Neural cell (in vitro differentiated cells): ENCODE measurements around the gene INPP5B. TPM values are rescaled to one million over a fixed set of nuclear protein-coding genes. Genes with fewer than 3 reads are reported as not detected.

ENCODE experiments used
- H2AFZ ChIP-seq: fragments of 200-600, 300-800 bp; sonication (generic), shearing (Covaris generic); 2 replicates; pipeline ENCODE4 v1.6.0; 2014; ENCODE audit warnings: low read depth, mild to moderate bottlenecking, antibody characterized with exemption, low read length, moderate library complexity
- H3F3A ChIP-seq: fragments of 200-600 bp; shearing (Covaris generic); 2 replicates; pipeline ENCODE4 v1.6.1; 2016; ENCODE audit warnings: mild to moderate bottlenecking, moderate library complexity, mixed read lengths, antibody characterized with exemption, low read length; ENCODE audit not compliant: insufficient read depth, poor library complexity, severe bottlenecking
- H3K27ac ChIP-seq: fragments of 200-600, 300-800 bp; sonication (generic), shearing (Covaris generic); 2 replicates; pipeline ENCODE4 v1.5.1; 2014; ENCODE audit warnings: mild to moderate bottlenecking, low read length, moderate library complexity
- H3K27me3 ChIP-seq: fragments of 300-800, 200-600 bp; sonication (generic), shearing (Covaris generic); 2 replicates; pipeline ENCODE4 v1.6.0; 2014; ENCODE audit warnings: mild to moderate bottlenecking, low read depth, low read length, moderate library complexity; ENCODE audit not compliant: insufficient read depth
- H3K36me3 ChIP-seq: fragments of 300-800, 200-600 bp; sonication (generic), shearing (Covaris generic); 2 replicates; pipeline ENCODE4 v1.5.1; 2014; ENCODE audit warnings: mild to moderate bottlenecking, antibody characterized with exemption, low read length, moderate library complexity; ENCODE audit not compliant: insufficient read depth
- H3K4me2 ChIP-seq: fragments of 300-800, 200-600 bp; sonication (generic), shearing (Covaris generic); 2 replicates; pipeline ENCODE4 v1.6.0; 2014; ENCODE audit warnings: mild to moderate bottlenecking, low read length
- H3K4me3 ChIP-seq: fragments of 300-800, 200-600 bp; sonication (generic), shearing (Covaris generic); 2 replicates; pipeline ENCODE4 v1.5.1; 2014; ENCODE audit warnings: mild to moderate bottlenecking, low read length, moderate library complexity
- H3K79me2 ChIP-seq: fragments of 200-600 bp; shearing (Covaris generic); replicated peaks from 2 replicates; pipeline ENCODE4 v1.6.0; 2014; ENCODE audit warnings: mild to moderate bottlenecking, low read length, moderate library complexity; ENCODE audit not compliant: insufficient read depth
- H3K9ac ChIP-seq: fragments of 300-800, 200-600 bp; sonication (generic), shearing (Covaris generic); 2 replicates; pipeline ENCODE4 v1.6.1; 2016; ENCODE audit warnings: mild to moderate bottlenecking, low read length, mixed read lengths
- H3K9me2 ChIP-seq: fragments of 200-600 bp; shearing (Covaris generic); 2 replicates; pipeline ENCODE4 v1.6.1; 2016; ENCODE audit warnings: mild to moderate bottlenecking, low read length, mixed read lengths; ENCODE audit not compliant: insufficient read depth
- H3K9me3 ChIP-seq: fragments of 200-600, 300-800 bp; sonication (generic), shearing (Covaris generic); 2 replicates; pipeline ENCODE4 v1.6.1; 2016; ENCODE audit warnings: mild to moderate bottlenecking, mixed run types, low read length, moderate library complexity, mixed read lengths
- H4K20me1 ChIP-seq: fragments of 200-600 bp; shearing (Covaris generic); 2 replicates; pipeline ENCODE4 v1.6.1; 2016; ENCODE audit warnings: mild to moderate bottlenecking, mixed run types; ENCODE audit not compliant: insufficient read depth
- EZH2 ChIP-seq: fragments of 200-600, 300-800 bp; shearing (Covaris generic), sonication (generic); IDR thresholded peaks from 2 replicates; pipeline ENCODE4 v1.6.1; 2014; ENCODE audit warnings: antibody characterized with exemption, low read length, borderline replicate concordance, mild to moderate bottlenecking; ENCODE audit not compliant: insufficient read depth, poor library complexity, severe bottlenecking
- MXI1 ChIP-seq: fragments of 450-650 bp; conservative IDR thresholded peaks from 2 replicates; pipeline ENCODE4 v1.6.1; 2014; ENCODE audit warnings: antibody characterized with exemption, mild to moderate bottlenecking; ENCODE audit not compliant: poor library complexity, severe bottlenecking
- POLR2AphosphoS5 ChIP-seq: IDR thresholded peaks from 2 replicates; pipeline ENCODE4 v1.6.1; 2012
- RAD21 ChIP-seq: fragments of 450-650 bp; conservative IDR thresholded peaks from 2 replicates; pipeline ENCODE4 v1.6.1; 2014; ENCODE audit warnings: antibody characterized with exemption, mild to moderate bottlenecking, moderate library complexity
- SMC3 ChIP-seq: fragments of 450-650 bp; conservative IDR thresholded peaks from 2 replicates; pipeline ENCODE4 v1.6.1; 2014; ENCODE audit warnings: antibody characterized with exemption, mild to moderate bottlenecking, moderate library complexity; ENCODE audit not compliant: poor library complexity
- TAF1 ChIP-seq: IDR thresholded peaks from 2 replicates; pipeline ENCODE4 v1.6.1; 2012; ENCODE audit warnings: low read depth
- polyA plus RNA-seq: library from polyadenylated mRNA; depleted of rRNA; stranded (reverse); fragments of >200 nt; gene quantifications from 2 replicates; pipeline ENCODE4 v1.2.3, GENCODE V29; 2014
- small RNA-seq, 3 experiments: library from RNA; depleted of rRNA; stranded (forward); fragments of <200 nt; gene quantifications; one replicate each; pipeline ENCODE3, GENCODE V24; 2012
- TF ChIP-seq, protein P1 (sequence below): fragments of 450-650 bp; IDR thresholded peaks from 2 replicates; pipeline ENCODE4 v1.5.1; 2014; ENCODE audit warnings: antibody characterized with exemption, mild to moderate bottlenecking, moderate library complexity; ENCODE audit not compliant: poor library complexity, severe bottlenecking

INPP5B gene
- polyA plus RNA-seq, 1 donor from 2014 or later = 13.4 TPM

DNA sequence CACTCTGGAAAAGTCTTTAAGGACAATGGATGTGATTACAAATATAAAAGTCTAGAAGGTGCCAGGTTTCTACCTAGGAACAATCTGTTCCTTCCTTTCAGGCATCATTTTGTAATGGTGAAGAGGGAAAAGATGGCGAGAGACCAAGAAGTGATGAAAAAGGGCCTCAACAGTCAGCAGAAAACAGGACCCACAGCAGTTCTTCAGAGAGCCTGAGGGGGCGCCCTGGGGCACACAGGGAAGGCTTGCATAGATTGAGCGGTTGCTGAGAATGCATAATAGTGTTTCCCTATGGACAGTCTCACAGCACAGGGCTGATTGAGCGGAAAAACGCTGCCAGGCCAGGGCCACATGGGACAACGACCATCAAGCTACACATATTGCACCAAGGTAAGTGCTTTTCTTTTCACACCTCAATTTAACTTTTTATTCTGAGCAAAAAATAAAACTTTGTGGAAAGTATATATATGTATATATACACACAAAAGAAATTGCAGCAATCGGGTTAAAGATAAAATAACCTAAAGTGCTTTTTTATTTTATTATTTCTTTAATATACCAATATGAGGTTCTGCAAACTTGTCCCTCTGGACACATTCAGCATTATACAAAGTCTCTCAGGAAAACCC is 135.7 kb downstream of the INPP5B start:
- no peak overlapping the region for H3K4me2 ChIP-seq
- no peak overlapping the region for H3K9ac ChIP-seq
- H3K9me2 ChIP-seq = no peaks in the 10 kb centered on the region
- H2AFZ ChIP-seq = no peak overlapping the region
- peaks cover 5% of the 10 kb centered on the region for H3K36me3 ChIP-seq
- peak overlapping the region; percentile 22 for H3K4me3 ChIP-seq
- no peaks in the 10 kb centered on the region for H3K9me3 ChIP-seq
- TF ChIP-seq TAF1 (no peak), EZH2 (no peak), POLR2AphosphoS5 (no peak), SMC3 (peak; percentile 69), RAD21 (peak; percentile 66), MXI1 (peak; percentile 29)
- TF ChIP-seq, protein P1, sequence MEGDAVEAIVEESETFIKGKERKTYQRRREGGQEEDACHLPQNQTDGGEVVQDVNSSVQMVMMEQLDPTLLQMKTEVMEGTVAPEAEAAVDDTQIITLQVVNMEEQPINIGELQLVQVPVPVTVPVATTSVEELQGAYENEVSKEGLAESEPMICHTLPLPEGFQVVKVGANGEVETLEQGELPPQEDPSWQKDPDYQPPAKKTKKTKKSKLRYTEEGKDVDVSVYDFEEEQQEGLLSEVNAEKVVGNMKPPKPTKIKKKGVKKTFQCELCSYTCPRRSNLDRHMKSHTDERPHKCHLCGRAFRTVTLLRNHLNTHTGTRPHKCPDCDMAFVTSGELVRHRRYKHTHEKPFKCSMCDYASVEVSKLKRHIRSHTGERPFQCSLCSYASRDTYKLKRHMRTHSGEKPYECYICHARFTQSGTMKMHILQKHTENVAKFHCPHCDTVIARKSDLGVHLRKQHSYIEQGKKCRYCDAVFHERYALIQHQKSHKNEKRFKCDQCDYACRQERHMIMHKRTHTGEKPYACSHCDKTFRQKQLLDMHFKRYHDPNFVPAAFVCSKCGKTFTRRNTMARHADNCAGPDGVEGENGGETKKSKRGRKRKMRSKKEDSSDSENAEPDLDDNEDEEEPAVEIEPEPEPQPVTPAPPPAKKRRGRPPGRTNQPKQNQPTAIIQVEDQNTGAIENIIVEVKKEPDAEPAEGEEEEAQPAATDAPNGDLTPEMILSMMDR = peak; percentile 85
- H4K20me1 ChIP-seq = no peaks in the 10 kb centered on the region
- no peaks in the 10 kb centered on the region for H3F3A ChIP-seq
- no peaks in the 10 kb centered on the region for H3K27me3 ChIP-seq
- no peak overlapping the region for H3K27ac ChIP-seq
- peaks cover 16% of the 10 kb centered on the region for H3K79me2 ChIP-seq

Small RNAs within 50 kb of the gene (small RNA-seq; reads per million reads assigned to genes)
- gene RF00017 (0 reads per million in 3 experiments), gene RF00092 (0 reads per million in 3 experiments), gene RNU6-510P (0 to 0.16 (median 0) reads per million in 3 experiments), gene RNU6-584P (0 reads per million in 3 experiments)

Other genes starting within 250 kb of the INPP5B start
- gene EPHA10, start 181.9 kb downstream of the INPP5B start, polyA plus RNA-seq = 34.7 and 39.4 TPM in 2 replicates
- 37.0 and 46.7 TPM in 2 replicates for gene MANEAL, start 153.2 kb downstream of the INPP5B start, polyA plus RNA-seq
- gene C1orf122, start 139.3 kb downstream of the INPP5B start, polyA plus RNA-seq = 133 and 143 TPM in 2 replicates
- gene YRDC, start 138.8 kb downstream of the INPP5B start, polyA plus RNA-seq = 27.6 and 34.1 TPM in 2 replicates
- gene MTF1, start 87.5 kb downstream of the INPP5B start, polyA plus RNA-seq = 3.7 and 3.8 TPM in 2 replicates
- gene SF3A3, start 43.0 kb upstream of the INPP5B start, polyA plus RNA-seq = 104 and 123 TPM in 2 replicates
- gene FHL3, start 58.5 kb upstream of the INPP5B start, polyA plus RNA-seq = 3.3 and 3.5 TPM in 2 replicates
- gene UTP11, start 65.7 kb upstream of the INPP5B start, polyA plus RNA-seq = 86.4 and 144 TPM in 2 replicates
- gene POU3F1, start 99.7 kb upstream of the INPP5B start, polyA plus RNA-seq = 2.6 and 3.1 TPM in 2 replicates